Prostate gland (tissue), 2 donors: ENCODE measurements around the gene GNG5.
"Not testable (repeated sequence)": the region's sequence is repeated elsewhere in the genome, so short reads cannot be mapped to it uniquely, and the experiment has no call there.

Experiments
- CTCF ChIP-seq, 4 experiments: fragments of 200-600 bp in 2 of 4; fragments of 450-650 bp in 2 of 4; sonication (generic) in 2 of 4; IDR thresholded peaks; 1 replicate in 3 of 4; 2 replicates in 1 of 4; pipeline ENCODE4 v1.5.1; 2016 to 2019; ENCODE audit warnings: antibody characterized with exemption in 4 of 4, mild to moderate bottlenecking in 2 of 4, moderate library complexity in 2 of 4
- POLR2AphosphoS5 ChIP-seq: sonication (generic); formaldehyde crosslinking; IDR thresholded peaks from one replicate; pipeline ENCODE4 v1.6.1; 2017; ENCODE audit warnings: antibody characterized with exemption

GRCh38 chr1:84448704-84449103 is 57.7 kb downstream of the GNG5 start:
- not testable (repeated sequence) for TF ChIP-seq CTCF (IDR thresholded peaks at IDR 0.05); POLR2AphosphoS5
